ENCODE measurements around the gene ZC3H18.

GRCh38 chr16:88600539-88600896, 30.3 kb downstream of the ZC3H18 start:
- TF ChIP-seq, protein P1, sequence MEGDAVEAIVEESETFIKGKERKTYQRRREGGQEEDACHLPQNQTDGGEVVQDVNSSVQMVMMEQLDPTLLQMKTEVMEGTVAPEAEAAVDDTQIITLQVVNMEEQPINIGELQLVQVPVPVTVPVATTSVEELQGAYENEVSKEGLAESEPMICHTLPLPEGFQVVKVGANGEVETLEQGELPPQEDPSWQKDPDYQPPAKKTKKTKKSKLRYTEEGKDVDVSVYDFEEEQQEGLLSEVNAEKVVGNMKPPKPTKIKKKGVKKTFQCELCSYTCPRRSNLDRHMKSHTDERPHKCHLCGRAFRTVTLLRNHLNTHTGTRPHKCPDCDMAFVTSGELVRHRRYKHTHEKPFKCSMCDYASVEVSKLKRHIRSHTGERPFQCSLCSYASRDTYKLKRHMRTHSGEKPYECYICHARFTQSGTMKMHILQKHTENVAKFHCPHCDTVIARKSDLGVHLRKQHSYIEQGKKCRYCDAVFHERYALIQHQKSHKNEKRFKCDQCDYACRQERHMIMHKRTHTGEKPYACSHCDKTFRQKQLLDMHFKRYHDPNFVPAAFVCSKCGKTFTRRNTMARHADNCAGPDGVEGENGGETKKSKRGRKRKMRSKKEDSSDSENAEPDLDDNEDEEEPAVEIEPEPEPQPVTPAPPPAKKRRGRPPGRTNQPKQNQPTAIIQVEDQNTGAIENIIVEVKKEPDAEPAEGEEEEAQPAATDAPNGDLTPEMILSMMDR (IDR thresholded peaks at IDR 0.05): no peak
- no peak for TF ChIP-seq POLR2A (IDR thresholded peaks at IDR 0.05)

All from right lobe of liver (tissue), 4 donors.